GM15510 (cell line): Measurements from ENCODE around the gene PKHD1.

Experiments
- POLR2A ChIP-seq: IDR thresholded peaks from 3 replicates; pipeline ENCODE4 v1.6.1; 2011; ENCODE audit warnings: borderline replicate concordance; ENCODE audit not compliant: insufficient read length; ENCODE audit errors: extremely low read depth

The PKHD1 gene

GRCh38 chr6:51655517-51655916 lies 431.9 kb downstream of the PKHD1 start:
- no peak for TF ChIP-seq POLR2A

GRCh38 chr6:51654647-51655046 lies 432.8 kb downstream of the PKHD1 start:
- TF ChIP-seq POLR2A, result no peak

DNA sequence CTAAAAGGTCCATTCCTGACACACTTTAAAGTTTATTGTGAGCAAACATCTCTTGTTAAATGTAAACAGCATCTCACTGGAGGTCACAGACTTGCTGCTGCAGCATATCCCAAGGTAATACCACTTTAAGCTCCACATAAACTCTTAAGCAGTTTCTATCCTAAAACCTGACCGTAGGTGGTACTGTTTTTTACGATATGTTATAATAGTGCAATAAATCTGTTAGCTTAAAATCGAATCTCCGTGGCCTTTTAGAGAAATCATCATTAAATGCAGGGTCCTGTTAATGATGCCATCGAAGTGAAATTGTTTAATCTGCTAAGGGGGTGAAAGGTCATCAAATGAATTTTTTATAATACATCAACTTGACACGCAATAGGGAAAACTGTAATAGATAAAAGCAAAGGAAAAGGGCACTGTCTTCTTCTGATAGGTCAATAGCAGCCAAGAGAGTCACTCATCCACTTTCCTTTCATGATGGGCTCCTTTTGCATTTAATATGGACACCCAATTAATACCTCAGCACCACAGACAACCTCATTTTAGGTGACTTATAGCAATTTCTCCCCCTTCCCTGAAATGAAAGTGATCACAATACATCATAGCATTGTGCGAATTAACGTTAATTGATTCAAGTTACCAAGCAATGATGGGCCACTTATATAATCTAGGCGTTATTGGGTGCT lies 436.1 kb downstream of the PKHD1 start:
- TF ChIP-seq POLR2A, result no peak

DNA sequence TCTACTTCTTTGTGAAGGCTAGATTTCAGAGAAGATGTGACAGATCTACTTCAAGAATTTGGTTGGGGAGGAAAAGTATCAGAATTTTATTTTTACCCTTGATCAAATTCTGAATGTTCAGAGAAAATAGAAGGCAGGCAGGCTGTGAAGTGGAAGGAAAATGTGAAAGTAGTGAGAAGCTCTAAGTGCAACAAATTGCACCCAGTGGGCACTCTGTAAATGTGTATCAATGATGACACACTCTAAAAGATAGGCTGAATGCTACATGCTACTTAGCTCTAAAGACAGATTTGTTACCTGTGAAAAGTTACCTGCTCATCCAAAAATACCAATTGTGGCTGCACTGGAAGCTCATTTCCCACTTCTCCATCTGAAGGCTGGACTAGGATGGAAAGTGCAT lies 438.6 kb downstream of the PKHD1 start:
- no peak for TF ChIP-seq POLR2A

DNA sequence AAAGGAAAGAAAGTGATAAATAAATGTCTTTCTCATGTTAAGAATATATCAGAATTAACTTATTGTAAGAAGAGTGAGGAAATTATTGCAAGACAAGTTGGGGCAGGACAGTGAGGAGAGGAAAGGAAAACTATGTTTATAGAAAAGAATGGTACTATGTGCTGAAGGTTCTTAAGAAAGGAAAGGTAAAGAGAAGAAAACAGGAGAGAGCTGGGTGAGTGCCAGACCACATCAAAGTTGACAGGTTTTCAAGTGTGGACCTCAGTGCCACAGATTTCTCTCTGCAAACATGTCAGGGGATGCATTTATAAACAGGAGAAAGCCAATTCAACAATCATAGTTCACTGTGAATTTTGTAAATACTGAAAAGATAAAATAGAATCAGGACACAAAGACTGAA lies 439.2 kb downstream of the PKHD1 start:
- no peak for TF ChIP-seq POLR2A

DNA sequence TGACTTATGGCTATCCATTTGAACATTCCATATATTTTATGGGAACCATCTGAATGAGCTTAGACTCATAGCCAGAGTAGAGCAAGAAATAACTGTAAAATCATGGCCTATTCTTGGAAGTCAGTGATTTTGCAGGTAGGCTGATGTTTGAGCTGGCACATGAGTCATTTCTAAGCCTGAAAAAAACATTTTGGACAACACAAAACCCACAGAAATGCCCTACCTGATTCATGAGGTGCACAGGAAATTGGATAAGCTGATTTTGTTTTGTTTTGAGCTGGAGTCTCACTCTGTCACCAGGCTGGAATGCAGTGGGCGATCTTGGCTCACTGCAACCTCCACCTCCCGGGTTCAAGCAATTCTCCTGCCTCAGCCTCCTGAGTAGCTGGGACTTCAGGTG lies 443.0 kb downstream of the PKHD1 start:
- TF ChIP-seq POLR2A, result no peak

DNA sequence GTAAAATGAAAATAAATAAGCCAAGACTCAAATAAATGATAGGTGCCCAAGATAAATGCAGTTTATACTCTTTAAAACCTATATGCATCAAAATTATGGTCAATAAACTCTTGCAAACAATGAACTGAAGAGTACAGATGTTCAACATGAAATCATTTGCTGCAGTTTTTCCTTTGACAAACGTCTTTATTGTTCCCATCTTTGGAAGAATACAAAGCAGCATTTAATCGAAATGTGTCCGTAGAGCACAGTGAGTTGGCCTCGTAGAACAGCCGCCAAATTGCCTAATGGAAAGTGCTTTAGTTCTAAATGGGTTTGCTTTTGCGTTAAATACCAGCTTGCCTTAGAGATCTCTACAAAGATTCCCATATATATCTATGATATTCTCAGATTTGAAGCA lies 447.4 kb downstream of the PKHD1 start:
- no peak for TF ChIP-seq POLR2A

GRCh38 chr6:51633424-51633823 lies 454.0 kb downstream of the PKHD1 start:
- no peak for TF ChIP-seq POLR2A

DNA sequence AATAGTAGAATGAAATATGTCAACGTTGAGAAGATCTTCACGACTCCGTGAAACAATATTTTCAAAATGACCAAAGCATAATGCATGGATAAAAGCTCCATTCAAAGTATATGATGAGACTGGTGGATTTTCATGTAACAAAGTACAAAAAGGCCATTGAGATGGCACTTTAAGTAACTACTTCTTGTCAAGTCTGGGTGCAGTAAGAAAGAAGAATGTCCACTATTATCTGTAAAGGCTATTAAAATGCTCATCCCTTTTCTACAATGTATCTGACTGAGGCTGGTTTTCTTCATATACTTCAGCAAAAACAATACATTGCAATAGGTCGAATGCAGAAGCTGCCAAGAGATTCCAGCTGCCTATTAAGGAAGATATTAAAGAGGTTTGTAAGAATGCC lies 457.4 kb downstream of the PKHD1 start:
- no peak for TF ChIP-seq POLR2A

DNA sequence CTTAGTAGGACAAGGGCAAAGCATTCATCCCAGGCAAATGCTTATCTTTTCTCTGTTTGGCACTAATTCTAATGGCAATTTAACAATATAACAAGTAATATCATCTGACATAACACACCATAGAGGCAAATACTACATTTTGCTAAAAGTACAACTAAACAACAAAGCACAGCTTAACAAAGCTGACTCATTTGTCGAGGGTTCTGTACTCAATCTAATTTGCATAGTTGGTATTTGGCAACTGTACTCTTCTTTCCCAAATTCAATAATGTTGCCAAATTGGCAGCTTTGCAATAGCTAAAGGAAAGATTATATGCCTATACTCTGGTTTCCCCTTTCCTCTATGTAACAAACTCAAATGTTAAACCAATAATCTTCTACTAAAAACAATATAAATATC lies 461.0 kb downstream of the PKHD1 start:
- TF ChIP-seq POLR2A, result no peak

- no peak for TF ChIP-seq POLR2A
Measured at GRCh38 chr6:51625566-51625965, 461.8 kb downstream of the PKHD1 start.

DNA sequence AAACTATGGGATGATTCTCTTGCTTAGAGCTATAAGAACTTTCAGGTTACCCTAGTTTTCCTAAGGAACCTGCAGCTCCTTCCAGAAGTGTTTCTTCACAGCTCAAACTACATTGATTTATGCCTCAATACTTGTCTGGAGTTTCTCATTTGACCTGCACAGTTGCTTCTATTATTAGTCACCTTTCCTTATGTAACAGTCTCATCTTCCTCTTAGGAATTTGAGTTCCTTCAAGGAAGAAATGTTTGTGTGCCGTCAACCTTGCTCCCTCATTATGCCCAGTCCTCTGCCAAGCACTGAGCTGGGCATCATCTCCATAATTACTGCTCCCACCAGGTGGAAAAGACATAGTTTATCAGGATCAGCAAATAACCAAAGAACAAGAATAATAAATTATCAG lies 466.4 kb downstream of the PKHD1 start:
- no peak for TF ChIP-seq POLR2A

GRCh38 chr6:51619042-51619799 lies 468.2 kb downstream of the PKHD1 start:
- no peak for TF ChIP-seq POLR2A

GRCh38 chr6:51618563-51618962 lies 468.9 kb downstream of the PKHD1 start:
- no peak for TF ChIP-seq POLR2A

- no peak for TF ChIP-seq POLR2A
Measured at GRCh38 chr6:51617751-51618150, 469.7 kb downstream of the PKHD1 start.

DNA sequence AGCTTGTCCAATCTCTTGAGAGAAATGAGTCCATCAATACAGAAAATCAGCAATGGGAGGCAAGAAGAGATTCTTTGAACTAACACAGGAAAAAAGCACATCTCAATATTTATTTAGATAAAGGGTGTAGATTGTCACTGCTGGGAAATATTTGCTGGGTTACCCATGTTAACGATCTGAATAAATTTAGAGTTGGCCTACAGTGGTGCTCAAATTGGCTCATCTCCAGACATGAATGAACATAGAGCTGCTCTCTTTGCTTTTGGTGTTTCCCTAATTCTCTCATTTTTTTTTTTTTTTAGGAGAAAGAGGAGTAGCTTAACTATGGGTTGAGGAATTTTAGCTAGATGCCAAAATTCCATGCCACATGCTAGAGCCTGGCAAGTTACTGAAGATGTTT lies 471.2 kb downstream of the PKHD1 start:
- TF ChIP-seq POLR2A, result no peak
